Astrocyte (in vitro differentiated cells and primary cell): ENCODE measurements around the gene ZNF628.

Source experiments
- CTCF ChIP-seq: IDR thresholded peaks from 2 replicates; pipeline ENCODE4 v1.5.1; 2011; ENCODE audit warnings: low read depth, mild to moderate bottlenecking, inconsistent platforms, low read length, moderate library complexity; ENCODE audit not compliant: insufficient read depth
- EZH2 ChIP-seq: IDR thresholded peaks from 2 replicates; pipeline ENCODE4 v1.6.1; 2012; ENCODE audit warnings: mild to moderate bottlenecking, low read length, inconsistent platforms; ENCODE audit not compliant: insufficient read depth

GRCh38 chr19:55479451-55480230, 3.2 kb downstream of the ZNF628 start:
- TF ChIP-seq CTCF (no peak), EZH2 (no peak)
